DND-41 (cell line): Measurements from ENCODE around the gene TMEM242.

ENCODE experiments used
- ATAC-seq: fragments of 200-7000 bp; cut with Tn5 transposase; 3 replicates; pipeline ENCODE4 v1.9.1; 2021; ENCODE audit warnings: low read depth; ENCODE audit not compliant: insufficient read depth
- DNase-seq: peaks from one replicate; pipeline ENCODE4 v3.0.0-alpha.2; 2020
- H2AFZ ChIP-seq: 2 replicates; pipeline ENCODE4 v1.6.0; 2012; ENCODE audit warnings: low read depth, low read length
- H3K27ac ChIP-seq: 2 replicates; pipeline ENCODE4 v1.5.1; 2012; ENCODE audit warnings: low read length, inconsistent platforms
- H3K27me3 ChIP-seq: fragments of 200-600 bp; sonication (generic); 2 replicates; pipeline ENCODE4 v1.6.0; 2012; ENCODE audit warnings: low read length, mild to moderate bottlenecking, inconsistent platforms; ENCODE audit not compliant: insufficient read depth, poor library complexity
- H3K36me3 ChIP-seq: 2 replicates; pipeline ENCODE4 v1.5.1; 2012; ENCODE audit warnings: low read length, inconsistent platforms; ENCODE audit not compliant: insufficient read depth
- H3K4me1 ChIP-seq: 2 replicates; pipeline ENCODE4 v1.5.1; 2012; ENCODE audit warnings: mild to moderate bottlenecking, low read length; ENCODE audit not compliant: insufficient read depth
- H3K4me2 ChIP-seq: 2 replicates; pipeline ENCODE4 v1.6.0; 2012; ENCODE audit warnings: mild to moderate bottlenecking, moderate library complexity, low read length, inconsistent platforms; ENCODE audit not compliant: insufficient read depth
- H3K4me3 ChIP-seq, 2 experiments: fragments of 200-600 bp in 1 of 2; shearing (Covaris generic) in 1 of 2; 2 replicates each; pipeline ENCODE4 v1.5.1; 2012 to 2016; ENCODE audit warnings: inconsistent platforms in 2 of 2, low read length in 2 of 2, mild to moderate bottlenecking in 2 of 2, low read depth in 1 of 2, moderate library complexity in 1 of 2
- H3K79me2 ChIP-seq: 2 replicates; pipeline ENCODE4 v1.6.0; 2012; ENCODE audit warnings: low read length, inconsistent platforms; ENCODE audit not compliant: insufficient read depth
- H3K9ac ChIP-seq: 2 replicates; pipeline ENCODE4 v1.6.0; 2012; ENCODE audit warnings: low read depth, mild to moderate bottlenecking, inconsistent platforms, low read length, moderate library complexity
- H3K9me3 ChIP-seq: 2 replicates; pipeline ENCODE4 v1.5.1; 2012; ENCODE audit warnings: low read length, moderate library complexity, mild to moderate bottlenecking, inconsistent platforms; ENCODE audit not compliant: insufficient read depth, severe bottlenecking
- H4K20me1 ChIP-seq: 2 replicates; pipeline ENCODE4 v1.6.0; 2012; ENCODE audit warnings: low read length; ENCODE audit not compliant: insufficient read depth
- CTCF ChIP-seq: IDR thresholded peaks from 2 replicates; pipeline ENCODE4 v1.5.1; 2012; ENCODE audit warnings: borderline replicate concordance, low read length, moderate library complexity, mild to moderate bottlenecking; ENCODE audit not compliant: poor library complexity, severe bottlenecking; ENCODE audit errors: extremely low read depth
- EZH2 ChIP-seq: IDR thresholded peaks from 3 replicates; pipeline ENCODE4 v1.6.1; 2012; ENCODE audit warnings: borderline replicate concordance, low read depth, mild to moderate bottlenecking, moderate library complexity, low read length, inconsistent platforms; ENCODE audit not compliant: severe bottlenecking

Gene TMEM242

GRCh38 chr6:157368359-157369049 lies 45.2 kb upstream of the TMEM242 start:
- H3K9me3 ChIP-seq: no peaks in the 10 kb centered on the region
- ATAC-seq (no peak), DNase-seq (no peak)
- no peaks in the 10 kb centered on the region for H3K79me2 ChIP-seq
- H3K27me3 ChIP-seq: peaks cover 14% of the 10 kb centered on the region
- no peak for TF ChIP-seq EZH2
- TF ChIP-seq CTCF: no peak
- no peak overlapping the region for H3K4me2 ChIP-seq
- no peak overlapping the region for H3K4me3 ChIP-seq
- no peaks in the 10 kb centered on the region for H3K4me1 ChIP-seq
- H3K9ac ChIP-seq: no peak overlapping the region
- H3K36me3 ChIP-seq: no peaks in the 10 kb centered on the region
- no peak overlapping the region for H3K27ac ChIP-seq
- no peaks in the 10 kb centered on the region for H4K20me1 ChIP-seq
- H2AFZ ChIP-seq: no peak overlapping the region

- Histone ChIP-seq H3K79me2 (no peaks in the 10 kb centered on the region), H2AFZ (no peak overlapping the region), H3K4me2 (no peak overlapping the region), H3K27me3 (peaks cover 6% of the 10 kb centered on the region), H4K20me1 (no peaks in the 10 kb centered on the region), H3K9me3 (no peaks in the 10 kb centered on the region), H3K4me1 (no peaks in the 10 kb centered on the region), H3K4me3 (no peak overlapping the region), H3K27ac (no peak overlapping the region), H3K9ac (no peak overlapping the region), H3K36me3 (no peaks in the 10 kb centered on the region)
- DNase-seq (no peak), ATAC-seq (no peak)
- no peak for TF ChIP-seq CTCF
- no peak for TF ChIP-seq EZH2
These were observed 43.3 kb upstream of the TMEM242 start for GRCh38 chr6:157366648-157367047.

GRCh38 chr6:157364705-157365104 lies 41.4 kb upstream of the TMEM242 start:
- H3K36me3 ChIP-seq: no peaks in the 10 kb centered on the region
- no peak overlapping the region for H3K9ac ChIP-seq
- no peaks in the 10 kb centered on the region for H3K9me3 ChIP-seq
- no peaks in the 10 kb centered on the region for H3K79me2 ChIP-seq
- no peak overlapping the region for H3K4me2 ChIP-seq
- no peak for TF ChIP-seq CTCF
- TF ChIP-seq EZH2: no peak
- no peak overlapping the region for H3K27ac ChIP-seq
- no peak overlapping the region for H3K4me3 ChIP-seq
- peaks cover 10% of the 10 kb centered on the region for H3K27me3 ChIP-seq
- ATAC-seq (no peak), DNase-seq (no peak)
- no peak overlapping the region for H2AFZ ChIP-seq
- no peaks in the 10 kb centered on the region for H4K20me1 ChIP-seq
- H3K4me1 ChIP-seq: no peaks in the 10 kb centered on the region
